Measurements from ENCODE around the gene EIF4A3. TPM values are rescaled to one million over a fixed set of nuclear protein-coding genes. Genes with fewer than 3 reads are reported as not detected.

EIF4A3 gene
- total RNA-seq, 1 donor from 2014 or later: 76.6 TPM

Small RNAs within 50 kb of the gene (microRNA-seq; reads per million reads assigned to microRNA genes)
- gene MIR1268B (ENCODE audit: unreplicated experiment): not detected

Other genes starting within 250 kb of the EIF4A3 start
- 126 TPM for gene TBC1D16, start 111.3 kb downstream of the EIF4A3 start, total RNA-seq (ENCODE audit: unreplicated experiment)
- 7.7 TPM for gene CCDC40, start 110.5 kb downstream of the EIF4A3 start, total RNA-seq (ENCODE audit: unreplicated experiment)
- 93.0 TPM for gene GAA, start 45.5 kb downstream of the EIF4A3 start, total RNA-seq (ENCODE audit: unreplicated experiment)
- 0.64 TPM for gene CARD14, start 22.9 kb upstream of the EIF4A3 start, total RNA-seq (ENCODE audit: unreplicated experiment)
- 76.0 TPM for gene SGSH, start 73.2 kb upstream of the EIF4A3 start, total RNA-seq (ENCODE audit: unreplicated experiment)
- gene SLC26A11, start 73.3 kb upstream of the EIF4A3 start, total RNA-seq (ENCODE audit: unreplicated experiment): 50.1 TPM
- 110 TPM for gene RNF213, start 113.7 kb upstream of the EIF4A3 start, total RNA-seq (ENCODE audit: unreplicated experiment)